Measurements from ENCODE around the gene NAB1.

The NAB1 gene

GRCh38 chr2:190668892-190669291 lies 20.0 kb downstream of the NAB1 start:
- Histone ChIP-seq H3K36me3 (peaks cover 7 to 21% (median 14%) of the 10 kb centered on the region in 3 donors), H3K27ac (no peak overlapping the region), H3K27me3 (no peaks in the 10 kb centered on the region), H3K4me3 (no peak overlapping the region), H3K4me1 (peaks cover 0 to 12% (median 0%) of the 10 kb centered on the region in 4 donors), H3K9me3 (no peaks in the 10 kb centered on the region)
- no peak for TF ChIP-seq CTCF (IDR thresholded peaks at IDR 0.05)
- intact Hi-C loops (cut with DNase I; ENCODE audit: low total_unique reads) = no loop called here
- no peak for DNase-seq

DNA sequence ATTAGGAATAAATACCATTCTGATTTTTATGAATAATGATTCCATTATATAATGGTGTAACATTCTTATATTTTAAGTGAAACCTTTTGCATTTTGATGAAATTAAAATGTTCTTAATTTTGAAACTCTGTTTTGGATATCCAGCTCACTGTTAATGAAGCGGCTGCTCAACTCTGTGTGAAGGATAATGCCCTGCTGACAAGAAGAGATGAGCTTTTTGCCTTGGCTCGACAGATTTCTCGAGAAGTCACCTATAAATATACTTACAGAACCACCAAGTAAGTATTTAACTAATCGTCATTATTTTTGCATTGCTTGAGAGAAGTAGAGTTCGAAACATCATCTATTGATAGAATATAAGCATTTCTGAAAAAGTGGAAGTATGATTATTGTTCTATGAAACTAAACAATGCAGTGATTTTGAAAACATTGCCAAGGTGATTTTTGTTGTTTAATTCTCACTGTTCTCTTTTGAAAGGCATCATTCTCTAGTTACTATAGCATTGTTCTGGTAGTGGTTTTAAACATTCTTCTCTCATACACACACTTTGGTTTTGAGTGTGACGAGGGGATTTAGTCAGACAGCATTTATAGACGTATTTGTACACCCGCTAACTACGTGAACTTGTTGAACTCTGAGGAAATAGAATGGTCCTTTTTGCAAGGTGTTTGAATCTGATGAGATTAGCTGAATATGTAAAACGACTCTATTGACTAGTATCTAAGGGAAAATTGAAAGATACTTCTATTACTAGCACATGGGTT lies 21.5 kb downstream of the NAB1 start:
- no peaks in the 10 kb centered on the region for H3K27me3 ChIP-seq
- no peak for TF ChIP-seq CTCF (IDR thresholded peaks at IDR 0.05)
- no peak overlapping the region for H3K4me3 ChIP-seq
- DNase-seq = no peak
- intact Hi-C loops (cut with DNase I; ENCODE audit: low total_unique reads) = no loop called here
- H3K4me1 ChIP-seq = peaks cover 0 to 8% (median 0%) of the 10 kb centered on the region in 4 donors
- H3K27ac ChIP-seq = no peak overlapping the region
- no peaks in the 10 kb centered on the region for H3K9me3 ChIP-seq
- peaks cover 18 to 27% (median 23%) of the 10 kb centered on the region in 3 donors for H3K36me3 ChIP-seq

GRCh38 chr2:190674966-190675650 lies 26.2 kb downstream of the NAB1 start:
- TF ChIP-seq CTCF (IDR thresholded peaks at IDR 0.05) = no peak
- Histone ChIP-seq H3K27me3 (no peaks in the 10 kb centered on the region), H3K9me3 (no peaks in the 10 kb centered on the region), H3K4me3 (no peak overlapping the region), H3K4me1 (peaks cover 0 to 16% (median 13%) of the 10 kb centered on the region in 4 donors), H3K36me3 (peaks cover 18 to 27% (median 23%) of the 10 kb centered on the region in 3 donors), H3K27ac (no peak overlapping the region)
- intact Hi-C loops (cut with DNase I; ENCODE audit: low total_unique reads) = no loop called here
- DNase-seq = no peak

- H3K27ac ChIP-seq = no peak overlapping the region
- no peak overlapping the region for H3K4me3 ChIP-seq
- H3K36me3 ChIP-seq = peaks cover 17 to 21% (median 18%) of the 10 kb centered on the region in 3 donors
- intact Hi-C loops (cut with DNase I; ENCODE audit: low total_unique reads) = no loop called here
- H3K27me3 ChIP-seq = no peaks in the 10 kb centered on the region
- H3K4me1 ChIP-seq = peaks cover 0 to 20% (median 16%) of the 10 kb centered on the region in 4 donors
- no peak for TF ChIP-seq CTCF (IDR thresholded peaks at IDR 0.05)
- DNase-seq = no peak
- no peaks in the 10 kb centered on the region for H3K9me3 ChIP-seq
Observed at GRCh38 chr2:190677255-190677654, 28.4 kb downstream of the NAB1 start.

GRCh38 chr2:190678444-190679162 lies 29.7 kb downstream of the NAB1 start:
- no peak for DNase-seq
- no peak for TF ChIP-seq CTCF (IDR thresholded peaks at IDR 0.05)
- Histone ChIP-seq H3K27ac (peak overlapping the region; percentile 7 to 36), H3K36me3 (peaks cover 12 to 15% (median 14%) of the 10 kb centered on the region in 3 donors), H3K27me3 (no peaks in the 10 kb centered on the region), H3K9me3 (no peaks in the 10 kb centered on the region), H3K4me1 (peaks cover 0 to 23% (median 16%) of the 10 kb centered on the region in 4 donors), H3K4me3 (peak overlapping the region in 1 of 2 donors; percentile 4)
- intact Hi-C loops (cut with DNase I; ENCODE audit: low total_unique reads) = no loop called here
